Stimulated activated effector memory CD8-positive, alpha-beta T cell treated with anti-CD3 and anti-CD28 coated beads, Interleukin-12 subunit alpha, Interleukin-12 subunit beta, amount 100 ng/mL, for 72 hours (primary cell): Measurements from ENCODE around the gene COBL.

Experiments
- ATAC-seq: fragments of 150-1000 bp; cut with Tn5 transposase; 2 replicates; pipeline ENCODE4 v1.10.0; 2021
- DNase-seq, 2 donors: peaks; one replicate each; pipeline ENCODE4 v3.0.0; 2021 to 2022; ENCODE audit warnings: low spot score in 2 of 2
- H3K27ac Mint-ChIP-seq: one replicate; pipeline ENCODE4 v1.8.0; 2022; ENCODE audit warnings: mild to moderate bottlenecking, mixed read lengths
- H3K36me3 Mint-ChIP-seq: one replicate; pipeline ENCODE4 v1.8.0; 2022; ENCODE audit warnings: mild to moderate bottlenecking, mixed read lengths
- H3K4me1 Mint-ChIP-seq: one replicate; pipeline ENCODE4 v1.8.0; 2022; ENCODE audit warnings: mixed read lengths
- H3K4me3 Mint-ChIP-seq: one replicate; pipeline ENCODE4 v1.8.0; 2022; ENCODE audit warnings: mild to moderate bottlenecking, mixed read lengths
- H3K9me3 Mint-ChIP-seq: one replicate; pipeline ENCODE4 v1.8.0; 2022; ENCODE audit warnings: mixed read lengths

COBL gene

GRCh38 chr7:51316666-51317581 lies at the start of gene COBL:
COBL (minus strand) TSS chr7:51316809; CDS start chr7:51316633, 176 bp downstream.
- Mint-ChIP-seq H3K4me3 (no peak within 1 kb of the TSS), H3K4me1 (no peaks in the 10 kb centered on the region), H3K9me3 (no peaks in the 10 kb centered on the region), H3K27ac (no peak within 1 kb of the TSS), H3K36me3 (no peaks in the 10 kb centered on the region)
- ATAC-seq = no peak
- DNase-seq = no peak

GRCh38 chr7:51366172-51366728 lies 49.6 kb upstream of the COBL start:
- no peak overlapping the region for H3K27ac Mint-ChIP-seq
- peaks cover 7% of the 10 kb centered on the region for H3K9me3 Mint-ChIP-seq
- ATAC-seq = no peak
- no peak for DNase-seq
- no peak overlapping the region for H3K4me3 Mint-ChIP-seq
- no peaks in the 10 kb centered on the region for H3K4me1 Mint-ChIP-seq
- H3K36me3 Mint-ChIP-seq = peaks cover 4% of the 10 kb centered on the region

- Mint-ChIP-seq H3K9me3 (peaks cover 10% of the 10 kb centered on the region), H3K4me1 (no peaks in the 10 kb centered on the region), H3K27ac (no peak overlapping the region), H3K36me3 (peaks cover 4% of the 10 kb centered on the region), H3K4me3 (no peak overlapping the region)
- ATAC-seq (no peak), DNase-seq (no peak)
Observed at GRCh38 chr7:51357821-51358220, 41.2 kb upstream of the COBL start.

GRCh38 chr7:51356849-51357516 lies 40.4 kb upstream of the COBL start:
- Mint-ChIP-seq H3K4me3 (no peak overlapping the region), H3K36me3 (peaks cover 2% of the 10 kb centered on the region), H3K27ac (no peak overlapping the region), H3K9me3 (peaks cover 3% of the 10 kb centered on the region), H3K4me1 (no peaks in the 10 kb centered on the region)
- ATAC-seq (no peak), DNase-seq (no peak)

GRCh38 chr7:51354897-51355296 lies 38.3 kb upstream of the COBL start:
- Mint-ChIP-seq H3K36me3 (no peaks in the 10 kb centered on the region), H3K27ac (no peak overlapping the region)
- DNase-seq = no peak

GRCh38 chr7:51354434-51354833 lies 37.8 kb upstream of the COBL start:
- Mint-ChIP-seq H3K4me1 (no peaks in the 10 kb centered on the region), H3K4me3 (no peak overlapping the region)

More at GRCh38 chr7:51354897-51355296, 38.3 kb upstream of the COBL start:
- ATAC-seq = no peak
- no peaks in the 10 kb centered on the region for H3K4me1 Mint-ChIP-seq
- H3K9me3 Mint-ChIP-seq = peaks cover 3% of the 10 kb centered on the region
- H3K4me3 Mint-ChIP-seq = no peak overlapping the region

GRCh38 chr7:51352174-51353100 lies 35.8 kb upstream of the COBL start:
- no peak for DNase-seq
- Mint-ChIP-seq H3K27ac (no peak overlapping the region), H3K4me3 (no peak overlapping the region), H3K9me3 (peaks cover 3% of the 10 kb centered on the region), H3K36me3 (no peaks in the 10 kb centered on the region), H3K4me1 (no peaks in the 10 kb centered on the region)
- ATAC-seq = no peak

More at GRCh38 chr7:51354434-51354833, 37.8 kb upstream of the COBL start:
- no peak for DNase-seq
- Mint-ChIP-seq H3K36me3 (no peaks in the 10 kb centered on the region), H3K27ac (no peak overlapping the region), H3K9me3 (peaks cover 3% of the 10 kb centered on the region)
- no peak for ATAC-seq

GRCh38 chr7:51351661-51352060 lies 35.1 kb upstream of the COBL start:
- Mint-ChIP-seq H3K9me3 (peaks cover 3% of the 10 kb centered on the region), H3K4me3 (no peak overlapping the region), H3K36me3 (no peaks in the 10 kb centered on the region), H3K4me1 (no peaks in the 10 kb centered on the region), H3K27ac (no peak overlapping the region)
- ATAC-seq (no peak), DNase-seq (no peak)

GRCh38 chr7:51350546-51350896 lies 33.9 kb upstream of the COBL start:
- H3K4me3 Mint-ChIP-seq = no peak overlapping the region
- no peaks in the 10 kb centered on the region for H3K36me3 Mint-ChIP-seq
- H3K9me3 Mint-ChIP-seq = no peaks in the 10 kb centered on the region
- ATAC-seq (no peak), DNase-seq (no peak)
- no peak overlapping the region for H3K27ac Mint-ChIP-seq
- H3K4me1 Mint-ChIP-seq = no peaks in the 10 kb centered on the region

- DNase-seq = no peak
- Mint-ChIP-seq H3K4me3 (no peak overlapping the region), H3K4me1 (no peaks in the 10 kb centered on the region), H3K36me3 (no peaks in the 10 kb centered on the region), H3K9me3 (no peaks in the 10 kb centered on the region), H3K27ac (no peak overlapping the region)
- no peak for ATAC-seq
Observed at GRCh38 chr7:51349820-51350545, 33.4 kb upstream of the COBL start.

- Mint-ChIP-seq H3K4me1 (no peaks in the 10 kb centered on the region), H3K27ac (no peak overlapping the region), H3K9me3 (no peaks in the 10 kb centered on the region), H3K36me3 (no peaks in the 10 kb centered on the region), H3K4me3 (no peak overlapping the region)
- no peak for DNase-seq
- ATAC-seq = peak; percentile 21
Observed at GRCh38 chr7:51346126-51346525, 29.5 kb upstream of the COBL start.

GRCh38 chr7:51344406-51345138 lies 28.0 kb upstream of the COBL start:
- Mint-ChIP-seq H3K36me3 (no peaks in the 10 kb centered on the region), H3K9me3 (no peaks in the 10 kb centered on the region), H3K4me3 (no peak overlapping the region), H3K27ac (no peak overlapping the region), H3K4me1 (no peaks in the 10 kb centered on the region)
- no peak for DNase-seq
- no peak for ATAC-seq

GRCh38 chr7:51340936-51341335 lies 24.3 kb upstream of the COBL start:
- Mint-ChIP-seq H3K4me3 (no peak overlapping the region), H3K4me1 (no peaks in the 10 kb centered on the region), H3K27ac (no peak overlapping the region), H3K9me3 (no peaks in the 10 kb centered on the region), H3K36me3 (no peaks in the 10 kb centered on the region)
- ATAC-seq = no peak
- no peak for DNase-seq
